HG03442 (cell line): ENCODE measurements around the gene AFDN.

Experiments used
- ATAC-seq: cut with Tn5 transposase; IDR thresholded peaks from one replicate; pipeline ENCODE4 v1.9.1; 2021; ENCODE audit warnings: mild to moderate bottlenecking, moderate library complexity; ENCODE audit not compliant: unreplicated experiment

Gene AFDN

GRCh38 chr6:167860550-167861226 is 34.0 kb downstream of the AFDN start:
- ATAC-seq, result no peak

DNA sequence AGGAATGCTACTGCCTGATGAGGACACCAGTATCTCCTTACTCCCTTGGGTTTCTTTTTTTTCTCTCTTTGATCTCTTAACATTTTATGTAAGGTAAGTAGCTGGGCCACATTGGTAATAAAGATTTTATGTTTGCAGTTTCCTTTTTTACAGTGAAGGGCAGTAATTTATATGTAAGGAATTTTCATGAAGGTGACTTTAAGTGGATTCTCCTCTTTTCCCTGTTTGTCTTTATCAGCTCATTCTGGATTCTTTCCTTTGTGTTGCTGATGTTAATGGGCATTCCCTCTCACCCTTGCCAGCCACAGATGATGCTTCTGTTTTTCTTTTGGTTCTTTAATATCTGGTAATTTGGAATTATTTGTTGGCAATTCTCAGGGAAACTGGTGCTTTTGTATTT is 34.7 kb downstream of the AFDN start:
- ATAC-seq, result no peak

- no peak for ATAC-seq
Observed at GRCh38 chr6:167863897-167864296, 37.2 kb downstream of the AFDN start.

DNA sequence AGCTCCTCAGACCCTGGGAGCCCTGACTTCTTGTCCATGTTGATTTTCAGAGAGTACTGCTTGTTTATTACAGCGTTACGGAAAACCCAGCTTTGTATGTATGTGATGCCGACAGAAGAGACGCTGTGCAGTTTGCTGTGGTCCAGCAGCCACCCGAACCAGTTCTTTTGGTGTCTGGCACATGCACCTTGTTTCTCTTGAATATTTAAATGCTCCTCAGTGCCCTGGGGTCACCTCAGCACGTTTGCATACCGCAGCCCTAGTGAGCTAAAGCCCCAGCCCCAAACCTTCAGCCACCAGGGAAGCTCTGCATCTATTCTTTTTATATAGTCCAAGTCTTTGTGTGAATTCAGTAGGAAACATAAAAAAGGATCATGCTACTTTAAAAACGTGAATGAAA is 39.9 kb downstream of the AFDN start:
- ATAC-seq, result no peak

GRCh38 chr6:167870321-167870720 is 43.6 kb downstream of the AFDN start:
- ATAC-seq, result no peak

GRCh38 chr6:167872538-167873210 is 46.0 kb downstream of the AFDN start:
- no peak for ATAC-seq

GRCh38 chr6:167877994-167878779 is 51.5 kb downstream of the AFDN start:
- no peak for ATAC-seq

- ATAC-seq, result no peak
Observed at GRCh38 chr6:167879612-167880011, 52.9 kb downstream of the AFDN start.

DNA sequence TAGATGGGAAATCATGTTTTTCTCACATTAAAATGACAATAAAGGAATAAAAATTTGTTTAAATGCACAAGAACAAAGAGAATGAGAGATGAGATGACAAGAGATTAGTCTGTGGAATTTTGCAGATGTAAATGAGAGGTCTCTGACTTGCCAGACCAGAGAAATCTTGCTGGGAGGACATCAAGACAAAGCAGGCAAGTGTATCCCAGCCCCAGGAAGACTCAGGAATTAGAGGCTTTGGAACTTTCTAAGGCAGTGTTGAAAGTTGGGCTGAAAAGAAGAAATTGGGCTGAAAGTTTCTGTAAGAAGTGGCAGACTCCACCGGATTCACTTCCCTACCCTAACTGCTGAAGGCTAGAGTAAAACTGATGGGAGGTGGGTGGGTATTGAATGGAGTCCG is 54.6 kb downstream of the AFDN start:
- no peak for ATAC-seq

DNA sequence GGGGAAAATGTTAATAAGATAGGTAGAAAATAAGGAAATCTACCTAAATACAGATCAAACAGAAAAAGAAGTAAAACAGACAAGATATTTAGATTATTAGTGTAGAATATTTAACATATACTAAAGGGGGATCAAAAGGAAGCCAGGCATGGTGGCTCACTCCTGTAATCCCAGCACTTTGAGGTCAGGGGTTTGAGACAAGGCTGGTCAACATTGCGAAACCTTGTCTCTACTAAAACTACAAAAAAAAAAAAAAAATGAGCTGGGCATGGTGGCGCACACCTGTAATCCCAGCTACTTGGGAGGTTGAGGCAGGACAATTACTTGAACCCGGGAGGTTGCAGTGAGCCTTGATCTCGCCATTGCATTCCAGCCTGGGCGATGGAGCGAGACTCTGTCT is 55.5 kb downstream of the AFDN start:
- no peak for ATAC-seq

GRCh38 chr6:167888098-167888497 is 61.4 kb downstream of the AFDN start:
- ATAC-seq, result no peak

DNA sequence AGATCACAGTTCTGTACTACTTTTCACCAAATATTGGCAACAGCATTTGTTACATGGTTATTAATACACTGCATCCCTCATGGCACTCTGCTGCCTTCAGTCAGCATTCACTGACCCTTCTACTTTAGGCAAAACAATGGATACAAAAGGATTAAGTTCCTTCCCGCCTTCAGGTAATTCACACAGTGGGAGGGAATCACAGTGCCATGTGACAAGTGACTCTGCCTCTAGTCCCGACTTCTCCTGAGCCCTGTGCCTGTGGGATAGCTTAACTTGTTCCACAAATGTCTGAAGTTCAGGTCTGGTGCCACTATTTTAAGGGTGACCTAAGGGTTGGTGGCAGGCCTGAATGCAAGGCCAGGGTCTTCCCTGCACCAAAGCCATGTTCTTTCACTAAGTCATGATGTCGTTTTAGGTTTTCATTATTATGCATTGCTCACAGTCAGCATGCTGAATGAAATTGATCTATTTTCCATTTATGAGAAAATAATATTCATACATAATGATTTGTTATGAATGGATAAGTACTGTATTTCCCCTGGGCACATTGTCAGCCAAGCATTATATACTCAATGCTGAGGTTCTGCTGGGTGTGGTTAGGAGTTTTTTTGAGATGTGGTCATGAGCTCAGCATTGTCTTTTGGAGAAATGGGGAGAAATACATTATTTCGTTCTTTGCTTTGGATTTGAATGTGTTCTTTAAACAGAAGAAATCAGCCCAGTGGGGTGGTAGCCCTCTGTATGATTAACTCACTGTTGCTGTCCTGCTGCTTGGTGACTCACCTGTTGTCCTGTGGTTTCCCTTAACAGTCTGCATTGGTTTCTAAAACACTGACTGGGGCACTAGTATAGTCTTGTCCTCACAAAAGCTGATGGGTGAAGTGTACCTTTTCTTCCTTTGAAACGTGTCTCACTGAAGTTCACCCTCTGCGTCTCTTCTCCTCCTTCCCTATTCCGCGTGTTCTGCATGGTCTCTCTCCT is 66.4 kb downstream of the AFDN start:
- peak; percentile 91 for ATAC-seq

- ATAC-seq, result no peak
Observed at GRCh38 chr6:167894965-167895364, 68.3 kb downstream of the AFDN start.

DNA sequence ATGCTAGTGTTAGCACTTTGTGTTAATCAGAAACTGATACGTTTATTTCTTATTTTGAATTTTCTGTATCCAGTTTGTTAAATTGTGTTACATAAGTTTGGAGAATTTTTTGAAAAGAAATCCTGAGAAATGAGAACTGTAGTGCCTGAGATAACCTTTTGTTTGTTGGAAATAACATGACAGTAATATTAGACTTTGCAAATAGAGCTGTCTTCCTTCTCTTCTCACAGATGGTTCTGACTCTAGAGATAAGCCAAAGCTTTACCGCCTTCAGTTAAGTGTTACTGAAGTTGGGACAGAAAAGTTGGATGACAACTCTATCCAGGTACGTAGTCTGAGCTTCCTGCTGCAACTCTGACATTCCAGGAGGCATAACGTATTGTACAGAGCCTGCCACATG is 69.9 kb downstream of the AFDN start:
- no peak for ATAC-seq

DNA sequence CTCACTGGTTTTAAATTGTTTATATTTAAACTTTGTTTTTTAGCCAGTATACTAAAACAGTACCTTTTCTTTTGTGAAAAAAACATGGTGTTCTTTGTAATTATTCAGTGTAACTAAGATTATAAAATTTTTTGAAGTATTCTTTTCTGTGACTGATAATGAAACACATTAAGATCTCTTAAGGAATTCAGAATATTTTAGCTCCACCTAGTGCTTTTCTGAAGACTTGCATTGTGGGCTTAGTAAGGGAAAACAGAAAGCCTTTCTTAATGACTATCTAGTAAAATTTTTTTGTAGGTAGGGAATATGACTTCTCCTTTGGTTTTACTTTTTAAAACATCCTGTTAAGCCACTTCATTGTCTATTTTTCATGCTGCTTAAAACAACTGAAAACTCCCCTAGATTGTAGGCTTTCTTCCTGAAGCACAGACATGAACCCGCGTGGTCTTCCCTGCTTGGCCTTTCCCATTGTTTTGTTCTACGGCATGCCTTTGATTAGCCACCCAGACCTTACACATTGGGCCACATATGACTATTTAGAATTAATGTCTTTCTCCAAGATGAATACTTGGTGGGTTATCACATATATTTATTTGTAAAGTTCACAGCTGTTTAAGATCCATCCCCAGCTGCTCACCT is 72.1 kb downstream of the AFDN start:
- peak; percentile 46 for ATAC-seq

DNA sequence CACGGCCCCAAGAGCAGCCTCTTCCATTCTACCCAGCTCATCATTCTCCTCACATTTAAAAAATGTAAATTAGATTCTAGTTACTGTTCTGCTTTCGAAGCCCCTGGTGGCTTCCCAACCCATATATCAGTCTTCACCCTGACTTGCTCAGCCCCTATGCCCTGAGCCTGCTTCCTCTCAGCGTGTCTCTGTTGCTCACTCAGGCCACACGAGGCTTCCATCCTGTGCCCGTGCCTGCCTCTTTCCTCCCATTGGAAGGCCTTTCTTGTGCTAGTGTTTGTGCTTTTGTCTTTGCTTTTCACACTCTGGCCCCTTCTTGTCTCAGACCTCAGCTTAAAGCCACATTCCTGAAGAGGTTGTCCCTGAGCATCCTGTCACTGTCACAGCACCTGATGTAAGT is 78.1 kb downstream of the AFDN start:
- ATAC-seq, result no peak

GRCh38 chr6:167906899-167907298 is 80.2 kb downstream of the AFDN start:
- ATAC-seq, result no peak

- no peak for ATAC-seq
Observed at GRCh38 chr6:167907837-167908681, 81.3 kb downstream of the AFDN start.

DNA sequence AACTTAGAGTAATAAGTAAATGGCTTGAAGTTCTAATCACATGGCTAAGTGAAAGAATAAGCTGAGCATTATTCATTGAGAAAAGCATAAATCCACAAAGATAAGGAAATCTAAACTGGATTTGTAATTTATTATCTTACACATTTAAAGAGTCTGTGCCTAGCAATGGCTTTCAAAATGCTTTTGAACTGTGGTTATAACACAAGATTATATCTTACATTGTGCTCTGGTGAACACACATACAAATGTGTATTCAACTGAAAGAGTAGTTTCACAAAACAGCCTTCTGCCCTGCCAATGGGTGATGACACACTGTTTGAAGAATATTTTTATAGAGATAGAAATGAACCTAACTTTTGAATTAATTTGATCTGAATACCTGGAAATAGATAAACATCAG is 83.3 kb downstream of the AFDN start:
- ATAC-seq, result no peak
